GM23338 (cell line): ENCODE measurements around the gene PELI1. TPM values are rescaled to one million over a fixed set of nuclear protein-coding genes. Genes with fewer than 3 reads are reported as not detected.

Experiments
- ATAC-seq: fragments of 200-7000 bp; cut with Tn5 transposase; 3 replicates; pipeline ENCODE4 v1.9.1; 2020
- DNase-seq: peaks from one replicate; pipeline ENCODE4 v3.0.0-alpha.2; 2015; ENCODE audit warnings: low spot score
- H2AFZ ChIP-seq: fragments of 200-600 bp; sonication (generic); 2 replicates; pipeline ENCODE4 v1.8.0; 2016; ENCODE audit warnings: antibody characterized with exemption, mild to moderate bottlenecking, moderate library complexity
- H3F3A ChIP-seq: fragments of 200-600 bp; sonication (generic); replicated peaks from 2 replicates; pipeline ENCODE4 v1.8.0; 2017; ENCODE audit warnings: antibody characterized with exemption, mixed run types, low read depth
- H3K27ac ChIP-seq: fragments of 200-600 bp; sonication (generic); 2 replicates; pipeline ENCODE4 v1.6.1; 2016; ENCODE audit warnings: low read depth
- H3K27me3 ChIP-seq: fragments of 200-600 bp; sonication (generic); 2 replicates; pipeline ENCODE4 v1.8.0; 2016; ENCODE audit warnings: mild to moderate bottlenecking, mixed run types, moderate library complexity; ENCODE audit not compliant: insufficient read depth
- H3K36me3 ChIP-seq: fragments of 200-600 bp; sonication (generic); 2 replicates; pipeline ENCODE4 v1.8.0; 2016; ENCODE audit warnings: mild to moderate bottlenecking; ENCODE audit not compliant: insufficient read depth
- H3K4me1 ChIP-seq: fragments of 200-600 bp; sonication (generic); 2 replicates; pipeline ENCODE4 v1.8.0; 2016; ENCODE audit warnings: mild to moderate bottlenecking, moderate library complexity; ENCODE audit not compliant: insufficient read depth
- H3K4me2 ChIP-seq: fragments of 200-600 bp; sonication (generic); 2 replicates; pipeline ENCODE4 v1.7.1; 2017; ENCODE audit warnings: mixed run types
- H3K4me3 ChIP-seq: fragments of 200-600 bp; sonication (generic); 2 replicates; pipeline ENCODE4 v1.6.1; 2016; ENCODE audit warnings: mixed run types
- H3K79me2 ChIP-seq: fragments of 200-600 bp; sonication (generic); replicated peaks from 2 replicates; pipeline ENCODE4 v1.8.0; 2017; ENCODE audit warnings: mild to moderate bottlenecking; ENCODE audit not compliant: insufficient read depth
- H3K9me2 ChIP-seq: fragments of 200-600 bp; sonication (generic); 2 replicates; pipeline ENCODE4 v1.8.0; 2017; ENCODE audit not compliant: insufficient read depth
- H4K20me1 ChIP-seq: fragments of 200-600 bp; sonication (generic); replicated peaks from 2 replicates; pipeline ENCODE4 v1.8.0; 2017; ENCODE audit warnings: mild to moderate bottlenecking; ENCODE audit not compliant: insufficient read depth
- H3K27ac Mint-ChIP-seq: 2 replicates; pipeline ENCODE4 v1.8.0; 2020; ENCODE audit warnings: inconsistent platforms, mild to moderate bottlenecking, moderate library complexity, mixed read lengths
- H3K27me3 Mint-ChIP-seq: 3 replicates; pipeline ENCODE4 v1.8.0; 2022; ENCODE audit warnings: low read depth, mild to moderate bottlenecking, moderate library complexity, mixed read lengths, inconsistent platforms; ENCODE audit not compliant: insufficient read depth, poor library complexity
- H3K36me3 Mint-ChIP-seq: 3 replicates; pipeline ENCODE4 v1.8.0; 2021; ENCODE audit warnings: low read depth, mild to moderate bottlenecking, inconsistent platforms, moderate library complexity, mixed read lengths
- H3K4me1 Mint-ChIP-seq: 3 replicates; pipeline ENCODE4 v1.8.0; 2020; ENCODE audit warnings: mild to moderate bottlenecking, inconsistent platforms, mixed read lengths
- H3K4me3 Mint-ChIP-seq: 3 replicates; pipeline ENCODE4 v1.8.0; 2021; ENCODE audit warnings: moderate library complexity, mild to moderate bottlenecking, inconsistent platforms, mixed read lengths
- H3K9me3 Mint-ChIP-seq: 3 replicates; pipeline ENCODE4 v1.8.0; 2020; ENCODE audit warnings: moderate library complexity, mild to moderate bottlenecking, inconsistent platforms, mixed read lengths
- CTCF ChIP-seq, 2 experiments: fragments of 200-600 bp in 1 of 2; sonication (generic) in 1 of 2; conservative IDR thresholded peaks; 2 replicates each; pipeline versions ENCODE4 v1.5.1 to v1.6.1; 2016 to 2017; ENCODE audit warnings: antibody characterized with exemption in 2 of 2, low read depth in 2 of 2, mild to moderate bottlenecking in 2 of 2, moderate library complexity in 1 of 2
- JUNB ChIP-seq: IDR thresholded peaks from one replicate; pipeline ENCODE4 v1.6.1; 2016; ENCODE audit warnings: antibody characterized with exemption; ENCODE audit not compliant: unreplicated experiment
- POLR2AphosphoS5 ChIP-seq: IDR thresholded peaks from 2 replicates; pipeline ENCODE4 v1.6.1; 2016; ENCODE audit warnings: antibody characterized with exemption, low read depth
- REST ChIP-seq: IDR thresholded peaks from one replicate; pipeline ENCODE4 v1.6.1; 2018; ENCODE audit warnings: antibody characterized with exemption; ENCODE audit not compliant: unreplicated experiment
- ZNF114 ChIP-seq: fragments of 250-450 bp; sonication (Bioruptor Pico); IDR thresholded peaks from 2 replicates; pipeline ENCODE4 v1.5.0; 2020; ENCODE audit warnings: mild to moderate bottlenecking, moderate library complexity
- ZNF462 ChIP-seq: fragments of 250-450 bp; sonication (Bioruptor Pico); IDR thresholded peaks from 2 replicates; pipeline ENCODE4 v1.5.0; 2020; ENCODE audit warnings: mild to moderate bottlenecking, moderate library complexity
- polyA plus RNA-seq: library from polyadenylated mRNA; unstranded; fragments of >200 nt; fragmentation: Nextera tagmentation; extraction: Ambion mirVana; gene quantifications from 2 replicates; pipeline ENCODE4 v1.2.1, GENCODE V29; 2016
- total RNA-seq: library from RNA; depleted of rRNA; stranded (reverse); fragments of >200 nt; shearing (Covaris generic); gene quantifications from 2 replicates; pipeline ENCODE4 v1.2.3, GENCODE V29; 2014

The PELI1 gene
- total and polyA plus RNA-seq, 2 experiments from 2014 or later, result 32.4 to 61.8 TPM

GRCh38 chr2:64135421-64135820 is 8.8 kb downstream of the PELI1 start (continued):
- no peak for TF ChIP-seq ZNF462
- TF ChIP-seq POLR2AphosphoS5, result no peak

- no peaks in the 10 kb centered on the region for H3K36me3 ChIP-seq
- no peak overlapping the region for H3K27ac ChIP-seq
- H3K9me2 ChIP-seq, result no peaks in the 10 kb centered on the region
- H3K36me3 Mint-ChIP-seq, result peaks cover 12% of the 10 kb centered on the region; the same call in 2 of the 3 replicates
- H3F3A ChIP-seq, result no peaks in the 10 kb centered on the region
- H3K27ac Mint-ChIP-seq, result no peak overlapping the region
- H3K27me3 Mint-ChIP-seq, result no peaks in the 10 kb centered on the region
- H3K4me2 ChIP-seq, result no peak overlapping the region
- H3K27me3 ChIP-seq, result no peaks in the 10 kb centered on the region
- ATAC-seq (no peak), DNase-seq (no peak)
- peaks cover 66% of the 10 kb centered on the region for H3K4me1 ChIP-seq
- no peaks in the 10 kb centered on the region for H3K9me3 Mint-ChIP-seq
- H2AFZ ChIP-seq, result no peak overlapping the region
- peaks cover 10% of the 10 kb centered on the region; the same call in 1 of the 2 replicates for H4K20me1 ChIP-seq
- H3K79me2 ChIP-seq, result peaks cover 100% of the 10 kb centered on the region
- no peak overlapping the region for H3K4me3 ChIP-seq
- H3K4me3 Mint-ChIP-seq, result no peak overlapping the region
- H3K4me1 Mint-ChIP-seq, result peaks cover 74% of the 10 kb centered on the region
- TF ChIP-seq REST (no peak), ZNF114 (CRISPR knock-in tag) (no peak), POLR2AphosphoS5 (no peak), JUNB (no peak), CTCF (conservative IDR thresholded peaks at IDR 0.05; ENCODE audit: low read depth in 2 of 2) (no peak)
Measured at GRCh38 chr2:64134813-64135212, 9.4 kb downstream of the PELI1 start.
